Neural cell (in vitro differentiated cells): ENCODE results near the gene CACNG6.

Source experiments
- CTCF ChIP-seq: fragments of 450-650 bp; IDR thresholded peaks from 2 replicates; pipeline ENCODE4 v1.5.1; 2014; ENCODE audit warnings: antibody characterized with exemption, mild to moderate bottlenecking, moderate library complexity; ENCODE audit not compliant: poor library complexity, severe bottlenecking
- POLR2AphosphoS5 ChIP-seq: IDR thresholded peaks from 2 replicates; pipeline ENCODE4 v1.6.1; 2012

DNA sequence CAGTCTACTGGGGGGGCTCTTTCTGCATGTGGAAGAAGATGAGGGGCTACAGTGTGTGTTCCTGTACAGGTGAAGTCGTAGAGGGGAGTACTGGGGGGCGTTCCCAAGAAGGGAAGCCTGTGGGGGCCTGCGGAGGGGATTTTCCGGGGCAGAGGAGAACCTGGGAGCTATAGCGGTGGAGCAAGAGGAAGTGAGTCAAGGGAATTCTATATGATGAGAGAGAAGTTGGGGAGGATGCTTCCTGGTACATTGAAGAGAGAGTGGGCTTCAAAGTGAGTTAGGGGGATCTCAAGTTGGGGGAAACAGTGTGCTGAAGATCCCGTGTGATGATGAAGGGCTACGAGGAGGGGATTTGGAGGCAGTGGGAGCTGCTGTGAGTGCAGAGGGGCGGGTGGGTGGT is 30.6 kb upstream of the CACNG6 start:
- TF ChIP-seq CTCF (no peak), POLR2AphosphoS5 (no peak)
